Esophagus muscularis mucosa (tissue), 4 donors: Measurements from ENCODE around the gene GRAMD2B. TPM values are rescaled to one million over a fixed set of nuclear protein-coding genes. Genes with fewer than 3 reads are reported as not detected.

Source experiments
- DNase-seq: peaks from one replicate; pipeline ENCODE4 v3.0.0-alpha.2; 2017; ENCODE audit errors: extremely low spot score
- H3K27ac ChIP-seq, 4 donors: fragments of 200-600 bp; sonication (generic); replicated peaks in 1 of 4; 1 replicate in 3 of 4; 2 replicates in 1 of 4; pipeline ENCODE4 v1.5.1; 2016 to 2019; ENCODE audit warnings: mild to moderate bottlenecking in 1 of 4
- H3K27me3 ChIP-seq, 4 donors: fragments of 200-600 bp; sonication (generic); one replicate each; pipeline versions ENCODE4 v1.5.1 to v1.6.0; 2016 to 2019
- H3K36me3 ChIP-seq, 4 donors: fragments of 200-600 bp; sonication (generic); one replicate each; pipeline ENCODE4 v1.5.1; 2016 to 2019
- H3K4me1 ChIP-seq, 4 donors: fragments of 200-600 bp; sonication (generic); one replicate each; pipeline ENCODE4 v1.5.1; 2016 to 2019
- H3K4me3 ChIP-seq, 4 donors: fragments of 200-600 bp; sonication (generic); 1 replicate in 2 of 4; 2 replicates in 2 of 4; pipeline ENCODE4 v1.5.1; 2016 to 2019; ENCODE audit warnings: mild to moderate bottlenecking in 4 of 4, moderate library complexity in 1 of 4
- H3K9me3 ChIP-seq, 4 donors: fragments of 200-600 bp; sonication (generic); 1 replicate in 3 of 4; 2 replicates in 1 of 4; pipeline ENCODE4 v1.5.1; 2016 to 2019
- EP300 ChIP-seq: sonication (generic); formaldehyde crosslinking; IDR thresholded peaks from one replicate; pipeline ENCODE4 v1.6.1; 2017; ENCODE audit warnings: antibody characterized with exemption
- POLR2A ChIP-seq: fragments of 450-650 bp; IDR thresholded peaks from one replicate; pipeline ENCODE4 v1.6.1; 2017; ENCODE audit warnings: antibody characterized with exemption, moderate library complexity, mild to moderate bottlenecking, low read depth
- POLR2AphosphoS5 ChIP-seq, 2 donors: sonication (generic); formaldehyde crosslinking; IDR thresholded peaks; one replicate each; pipeline ENCODE4 v1.6.1; 2017; ENCODE audit warnings: antibody characterized with exemption in 2 of 2
- WGBS: methylation state at CpG from one replicate; pipeline ENCODE4 v1.1.5; 2018; 5-methylcytosine and 5-hydroxymethylcytosine counted together
- intact Hi-C: fragments of 100-400 bp; cut with DNase I; formaldehyde crosslinking; loops from one replicate; pipeline ENCODE4 v1.15.1; 2023
- total RNA-seq, 4 donors: library from RNA; depleted of rRNA; stranded (reverse); fragments of >200 nt; gene quantifications; one replicate each; pipeline versions ENCODE4 v1.1.0 to v1.2.1, GENCODE V29; 2016
- TF ChIP-seq, protein P1 (sequence below), 3 experiments: fragments of 200-600 bp in 2 of 3; fragments of 450-650 bp in 1 of 3; sonication (generic) in 2 of 3; IDR thresholded peaks; one replicate each; pipeline ENCODE4 v1.5.1; 2017 to 2019; ENCODE audit warnings: antibody characterized with exemption in 3 of 3, mild to moderate bottlenecking in 2 of 3, moderate library complexity in 1 of 3

GRAMD2B gene
- total RNA-seq, 4 donors from 2014 or later, result 37.9 to 76.5 (median 49.4) TPM

DNA sequence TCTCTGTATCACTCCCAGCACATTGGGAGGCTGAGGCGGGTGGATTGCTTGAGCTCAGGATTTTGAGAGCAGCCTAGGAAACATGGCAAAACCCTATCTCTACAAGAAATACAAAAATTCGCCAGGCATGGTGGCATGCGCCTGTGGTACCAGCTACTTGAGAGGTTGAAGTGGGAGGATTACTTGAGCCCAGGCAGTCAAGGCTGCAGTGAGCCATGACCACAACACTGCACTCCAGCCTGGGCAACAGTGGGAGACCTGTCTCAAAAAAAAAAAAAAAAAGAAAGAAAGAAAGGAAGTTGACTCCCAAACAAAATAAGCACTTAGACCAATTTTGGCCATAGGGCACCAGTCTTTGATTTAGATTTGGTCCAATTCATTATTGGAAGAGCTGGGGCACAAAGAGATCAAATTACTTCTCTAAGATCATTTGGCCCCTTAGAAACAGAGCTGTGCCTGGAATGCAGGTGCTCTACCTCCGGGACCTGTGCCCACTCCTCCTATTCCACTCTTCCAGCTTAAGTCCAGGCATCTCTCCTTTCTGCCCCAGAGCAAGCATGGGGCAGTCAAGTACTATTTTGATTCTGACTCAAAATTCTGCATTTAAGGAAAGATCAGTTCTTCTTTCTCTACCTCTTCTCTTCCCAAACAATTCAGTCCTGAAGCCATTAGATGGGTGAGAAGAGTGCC, 112.8 kb downstream of the GRAMD2B start:
- Histone ChIP-seq H3K4me3 (no peak overlapping the region), H3K4me1 (peaks cover 4 to 43% (median 36%) of the 10 kb centered on the region in 4 donors), H3K27ac (peak overlapping the region in 1 of 4 donors; percentile 26), H3K36me3 (no peaks in the 10 kb centered on the region), H3K27me3 (no peaks in the 10 kb centered on the region), H3K9me3 (no peaks in the 10 kb centered on the region)
- intact Hi-C loops, result loop anchor here (5.0 kb wide), 1 partner anchor 44 kb away; no protein-coding TSS in a partner anchor
- DNase-seq, result no peak
- WGBS, result 92% methylated on average over 4 of the region's 4 CpGs
- TF ChIP-seq POLR2A, result no peak
- TF ChIP-seq, protein P1, sequence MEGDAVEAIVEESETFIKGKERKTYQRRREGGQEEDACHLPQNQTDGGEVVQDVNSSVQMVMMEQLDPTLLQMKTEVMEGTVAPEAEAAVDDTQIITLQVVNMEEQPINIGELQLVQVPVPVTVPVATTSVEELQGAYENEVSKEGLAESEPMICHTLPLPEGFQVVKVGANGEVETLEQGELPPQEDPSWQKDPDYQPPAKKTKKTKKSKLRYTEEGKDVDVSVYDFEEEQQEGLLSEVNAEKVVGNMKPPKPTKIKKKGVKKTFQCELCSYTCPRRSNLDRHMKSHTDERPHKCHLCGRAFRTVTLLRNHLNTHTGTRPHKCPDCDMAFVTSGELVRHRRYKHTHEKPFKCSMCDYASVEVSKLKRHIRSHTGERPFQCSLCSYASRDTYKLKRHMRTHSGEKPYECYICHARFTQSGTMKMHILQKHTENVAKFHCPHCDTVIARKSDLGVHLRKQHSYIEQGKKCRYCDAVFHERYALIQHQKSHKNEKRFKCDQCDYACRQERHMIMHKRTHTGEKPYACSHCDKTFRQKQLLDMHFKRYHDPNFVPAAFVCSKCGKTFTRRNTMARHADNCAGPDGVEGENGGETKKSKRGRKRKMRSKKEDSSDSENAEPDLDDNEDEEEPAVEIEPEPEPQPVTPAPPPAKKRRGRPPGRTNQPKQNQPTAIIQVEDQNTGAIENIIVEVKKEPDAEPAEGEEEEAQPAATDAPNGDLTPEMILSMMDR (IDR thresholded peaks at IDR 0.05), result no peak
- TF ChIP-seq EP300, result no peak
- TF ChIP-seq POLR2AphosphoS5 (IDR thresholded peaks at IDR 0.05), result no peak

DNA sequence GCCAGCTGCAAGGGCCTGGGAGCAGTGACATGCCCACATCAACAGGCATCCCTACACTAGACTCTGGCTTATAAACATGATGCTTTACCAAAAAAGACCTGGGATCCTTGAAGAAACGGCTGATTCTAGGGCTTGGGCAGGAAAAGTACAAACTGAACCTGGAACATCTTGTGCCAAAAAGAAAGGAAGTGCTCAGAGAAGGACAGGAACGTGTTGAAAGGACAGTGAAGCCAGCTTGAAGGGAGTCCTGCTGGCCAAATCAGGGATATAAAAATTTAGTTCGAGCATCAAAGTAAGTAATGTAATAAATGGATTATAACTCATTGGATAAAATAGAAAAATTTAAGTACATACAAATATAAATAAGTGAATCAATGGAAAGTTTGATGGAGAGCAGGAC, 113.7 kb downstream of the GRAMD2B start:
- peak overlapping the region in 2 of 4 donors; percentile 3 to 26 for H3K27ac ChIP-seq
- WGBS, result 59% methylated on average over 3 of the region's 3 CpGs

DNA sequence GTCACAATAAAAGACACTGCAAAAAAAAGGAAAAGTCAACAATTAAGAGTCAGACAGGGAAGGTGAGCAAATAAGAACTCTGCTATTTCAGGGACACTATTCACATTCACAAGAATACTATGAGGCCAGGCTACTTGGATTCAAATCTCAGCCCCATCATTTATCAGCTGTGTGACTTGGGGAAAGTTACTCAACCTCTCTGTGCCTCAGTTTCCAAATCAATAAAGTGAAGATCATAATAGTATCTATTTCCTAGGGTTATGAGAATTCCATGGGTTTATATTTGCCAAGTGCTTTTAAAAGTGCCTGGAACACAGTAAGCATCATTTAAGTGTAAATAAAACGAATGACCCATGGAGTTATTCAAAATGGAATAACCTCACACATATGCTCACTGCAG, 115.4 kb downstream of the GRAMD2B start:
- 38% methylated on average over 1 of the region's 1 CpG for WGBS
- no peak for DNase-seq
- peak overlapping the region; percentile 33 to 60 (median 56) for H3K27ac ChIP-seq

More for the DNA sequence above, 113.7 kb downstream of the GRAMD2B start:
- no peak for DNase-seq
- no peak overlapping the region for H3K4me3 ChIP-seq
- intact Hi-C loops, result loop anchor here (5.0 kb wide), 1 partner anchor 45 kb away; no protein-coding TSS in a partner anchor
- no peaks in the 10 kb centered on the region for H3K27me3 ChIP-seq
- peak; percentile 31 for TF ChIP-seq EP300
- TF ChIP-seq, protein P1 (IDR thresholded peaks at IDR 0.05), result peak in 1 of 3 experiments; percentile 28
- no peak for TF ChIP-seq POLR2A
- peak; percentile 12 to 37 for TF ChIP-seq POLR2AphosphoS5 (IDR thresholded peaks at IDR 0.05)
- H3K4me1 ChIP-seq, result peaks cover 4 to 34% (median 27%) of the 10 kb centered on the region in 4 donors
- no peaks in the 10 kb centered on the region for H3K9me3 ChIP-seq
- no peaks in the 10 kb centered on the region for H3K36me3 ChIP-seq

DNA sequence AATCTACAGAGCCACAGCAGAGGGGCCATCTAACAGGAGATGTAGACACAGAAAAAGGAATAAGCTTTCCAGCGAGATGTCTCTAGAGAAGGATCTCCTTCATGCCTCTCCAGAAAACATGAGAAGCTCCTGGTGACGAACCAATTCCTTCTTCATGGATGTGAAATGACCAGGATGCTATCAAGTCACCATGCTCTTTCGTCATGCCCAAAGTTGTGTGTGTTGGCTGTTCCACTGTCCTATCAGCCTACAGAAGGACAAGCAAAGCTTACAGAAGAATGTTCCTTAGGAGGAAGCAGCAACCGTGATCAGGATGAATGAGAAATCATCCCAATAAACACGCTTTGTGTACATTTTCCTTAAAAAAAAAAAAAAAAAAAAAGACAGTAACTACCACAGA, 117.4 kb downstream of the GRAMD2B start:
- Histone ChIP-seq H3K27me3 (no peaks in the 10 kb centered on the region), H3K36me3 (peaks cover 0 to 25% (median 6%) of the 10 kb centered on the region in 4 donors), H3K27ac (no peak overlapping the region), H3K4me3 (no peak overlapping the region), H3K4me1 (peaks cover 4 to 29% (median 22%) of the 10 kb centered on the region in 4 donors), H3K9me3 (no peaks in the 10 kb centered on the region)
- no peak for DNase-seq
- 89% methylated on average over 5 of the region's 5 CpGs for WGBS
- intact Hi-C loops, result loop anchor here (5.0 kb wide), 1 partner anchor 52 kb away; no protein-coding TSS in a partner anchor
- TF ChIP-seq POLR2A, result no peak
- no peak for TF ChIP-seq EP300
- TF ChIP-seq, protein P1 (IDR thresholded peaks at IDR 0.05), result no peak
- TF ChIP-seq POLR2AphosphoS5 (IDR thresholded peaks at IDR 0.05), result no peak

More for the DNA sequence above, 115.4 kb downstream of the GRAMD2B start:
- Histone ChIP-seq H3K4me1 (peaks cover 4 to 29% (median 22%) of the 10 kb centered on the region in 4 donors), H3K9me3 (no peaks in the 10 kb centered on the region), H3K27me3 (no peaks in the 10 kb centered on the region), H3K4me3 (no peak overlapping the region), H3K36me3 (peaks cover 0 to 8% (median 0%) of the 10 kb centered on the region in 4 donors)
- TF ChIP-seq POLR2AphosphoS5 (IDR thresholded peaks at IDR 0.05), result no peak
- TF ChIP-seq, protein P1 (IDR thresholded peaks at IDR 0.05), result no peak
- TF ChIP-seq EP300, result no peak
- TF ChIP-seq POLR2A, result no peak
- intact Hi-C loops, result loop anchor here (2.0 to 5.0 kb wide), 2 partner anchors 46 to 200 kb away; no protein-coding TSS in a partner anchor
